Epithelial cell of esophagus (primary cell): ENCODE data around the gene DTHD1.

Source experiments
- DNase-seq: peaks from one replicate; pipeline ENCODE4 v3.0.0; 2010; ENCODE audit warnings: low read depth
- H3K4me3 ChIP-seq: 2 replicates; pipeline ENCODE4 v1.5.1; 2011; ENCODE audit warnings: mild to moderate bottlenecking, low read length, control low read depth
- CTCF ChIP-seq: IDR thresholded peaks from 2 replicates; pipeline ENCODE4 v1.5.1; 2011; ENCODE audit warnings: low read depth, mild to moderate bottlenecking, low read length, control low read depth, inconsistent platforms; ENCODE audit not compliant: insufficient read depth; ENCODE audit errors: missing control alignments

DTHD1 gene

GRCh38 chr4:36323816-36324419 lies 42.5 kb downstream of the DTHD1 start:
- no peak overlapping the region for H3K4me3 ChIP-seq
- TF ChIP-seq CTCF, result no peak
- no peak for DNase-seq

DNA sequence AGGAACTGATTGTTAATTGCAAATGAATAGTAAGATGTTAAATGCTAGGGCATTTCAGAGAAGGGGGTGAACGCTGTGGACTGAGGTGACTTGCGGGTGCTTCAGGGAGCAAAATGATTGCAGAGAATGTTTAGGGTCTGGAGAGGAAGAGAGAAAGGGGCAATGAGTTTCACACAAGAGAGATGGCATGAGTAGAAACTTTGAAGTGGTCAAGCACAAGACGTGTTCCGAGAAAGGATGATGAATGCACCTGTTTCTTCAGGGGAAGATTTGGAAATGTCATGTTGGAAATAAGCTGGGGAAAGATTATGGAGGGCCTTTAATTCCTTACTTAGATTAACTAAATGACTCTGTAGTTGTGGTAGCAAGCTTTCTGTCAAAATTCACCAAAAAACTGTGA lies 43.4 kb downstream of the DTHD1 start:
- no peak overlapping the region for H3K4me3 ChIP-seq
- TF ChIP-seq CTCF, result no peak
- no peak for DNase-seq

GRCh38 chr4:36325499-36325898 lies 44.1 kb downstream of the DTHD1 start:
- no peak overlapping the region for H3K4me3 ChIP-seq
- DNase-seq, result peak; percentile 34
- TF ChIP-seq CTCF, result no peak

GRCh38 chr4:36325926-36326325 lies 44.5 kb downstream of the DTHD1 start:
- no peak for TF ChIP-seq CTCF
- no peak overlapping the region for H3K4me3 ChIP-seq
- no peak for DNase-seq

DNA sequence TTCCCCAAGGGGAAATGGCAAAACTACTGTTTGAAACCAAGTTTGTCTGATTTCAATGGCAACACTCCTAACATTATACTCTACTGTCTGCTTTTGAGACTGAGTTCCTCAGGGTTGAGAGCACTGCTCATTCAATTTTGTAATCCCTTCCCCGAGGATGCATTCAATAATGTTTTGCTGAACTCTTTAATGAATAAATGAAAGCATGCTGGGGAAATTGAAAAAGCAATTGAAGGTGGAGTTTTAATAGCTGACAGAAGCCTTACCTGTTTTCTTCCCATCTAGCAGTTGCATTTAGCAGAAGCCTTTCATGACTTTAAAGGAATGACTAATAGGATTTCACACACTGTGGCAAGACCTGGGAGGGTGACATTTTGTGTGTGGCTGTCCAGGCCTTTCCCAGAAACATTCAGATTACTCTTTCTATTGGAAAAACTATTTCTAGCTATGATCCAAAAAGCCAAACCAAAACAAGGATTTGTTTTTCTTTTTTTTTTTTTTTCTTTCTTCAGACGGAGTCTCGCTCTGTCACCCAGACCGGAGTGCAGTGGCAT lies 45.1 kb downstream of the DTHD1 start:
- peak; percentile 58 for DNase-seq
- no peak for TF ChIP-seq CTCF
- no peak overlapping the region for H3K4me3 ChIP-seq

GRCh38 chr4:36327400-36327799 lies 46.0 kb downstream of the DTHD1 start:
- no peak for DNase-seq
- no peak for TF ChIP-seq CTCF
- no peak overlapping the region for H3K4me3 ChIP-seq

GRCh38 chr4:36328130-36328529 lies 46.7 kb downstream of the DTHD1 start:
- TF ChIP-seq CTCF, result no peak
- DNase-seq, result no peak
- H3K4me3 ChIP-seq, result no peak overlapping the region
